GM18508 (cell line): ENCODE data around the gene MMEL1.

Experiments
- ATAC-seq: cut with Tn5 transposase; IDR thresholded peaks from one replicate; pipeline ENCODE4 v1.9.1; 2021; ENCODE audit warnings: moderate number of reproducible peaks; ENCODE audit not compliant: insufficient read depth, unreplicated experiment

Gene MMEL1

DNA sequence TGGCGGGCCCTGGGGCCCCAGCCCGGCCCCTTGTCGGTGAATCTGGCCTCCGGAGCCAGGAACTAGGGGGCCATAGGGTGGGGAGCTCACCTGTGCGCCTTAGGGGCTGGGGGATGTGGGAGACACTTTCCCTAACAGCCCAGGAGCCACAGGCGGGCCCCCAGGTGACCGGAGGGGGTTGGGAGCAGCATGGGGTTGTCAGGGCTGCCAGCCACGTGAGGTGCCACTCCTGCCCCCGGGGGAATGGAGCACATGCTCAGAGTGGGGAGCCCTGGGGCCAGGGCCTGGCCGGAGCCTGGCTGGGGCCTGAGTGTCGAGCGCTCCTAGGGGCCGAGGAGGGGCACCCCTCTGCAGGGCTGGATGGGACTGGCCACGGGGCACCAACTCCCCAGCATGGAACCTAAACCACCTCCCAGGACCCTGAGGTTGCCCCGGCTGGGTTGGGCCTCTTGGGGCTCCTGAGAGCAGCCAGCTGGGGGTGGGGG is 26.4 kb downstream of the MMEL1 start:
- ATAC-seq = no peak

DNA sequence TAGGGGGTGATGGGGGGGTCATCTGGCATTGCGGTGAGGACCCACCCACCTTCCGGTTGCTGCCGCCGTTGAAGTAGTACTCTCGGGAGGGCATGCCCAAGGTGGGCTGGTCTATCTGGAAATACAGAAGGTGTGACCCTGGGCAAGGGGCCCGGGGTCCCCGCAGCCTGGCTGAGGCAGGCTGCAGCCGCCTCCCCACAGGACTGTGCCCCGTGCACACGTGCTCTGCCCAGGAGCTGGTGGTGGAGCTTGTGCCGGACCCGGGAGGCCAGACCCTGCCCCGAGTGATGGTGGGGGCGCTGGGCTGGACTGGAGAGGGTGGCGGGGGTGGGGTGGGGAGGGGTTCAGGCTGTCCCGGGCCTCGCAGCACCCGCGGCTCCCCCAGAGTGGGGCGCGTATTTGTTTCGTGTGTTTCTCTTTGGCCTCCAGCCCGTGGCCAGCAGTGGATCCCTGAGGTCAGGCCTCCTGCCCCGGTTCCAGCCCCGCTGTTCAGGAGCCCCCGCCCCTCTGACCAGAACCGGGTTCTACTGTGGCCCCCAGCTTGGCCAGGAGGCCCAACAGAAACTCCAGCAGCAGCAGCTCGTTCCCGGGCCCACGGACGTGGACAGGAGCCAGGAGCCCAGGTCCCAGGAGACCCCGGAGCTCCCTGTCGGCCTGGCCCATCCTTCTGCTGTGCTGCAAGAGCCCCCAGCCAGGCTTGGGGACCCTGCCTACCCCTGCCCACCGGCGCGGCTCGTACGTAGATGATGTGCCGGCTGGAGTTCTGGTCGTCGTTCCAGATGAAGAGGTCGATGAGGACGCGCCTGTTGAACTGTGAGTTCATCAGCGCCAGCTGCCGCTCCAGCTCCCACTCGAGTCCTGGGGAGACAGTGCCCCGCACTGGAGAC is 27.1 kb downstream of the MMEL1 start:
- ATAC-seq = no peak

DNA sequence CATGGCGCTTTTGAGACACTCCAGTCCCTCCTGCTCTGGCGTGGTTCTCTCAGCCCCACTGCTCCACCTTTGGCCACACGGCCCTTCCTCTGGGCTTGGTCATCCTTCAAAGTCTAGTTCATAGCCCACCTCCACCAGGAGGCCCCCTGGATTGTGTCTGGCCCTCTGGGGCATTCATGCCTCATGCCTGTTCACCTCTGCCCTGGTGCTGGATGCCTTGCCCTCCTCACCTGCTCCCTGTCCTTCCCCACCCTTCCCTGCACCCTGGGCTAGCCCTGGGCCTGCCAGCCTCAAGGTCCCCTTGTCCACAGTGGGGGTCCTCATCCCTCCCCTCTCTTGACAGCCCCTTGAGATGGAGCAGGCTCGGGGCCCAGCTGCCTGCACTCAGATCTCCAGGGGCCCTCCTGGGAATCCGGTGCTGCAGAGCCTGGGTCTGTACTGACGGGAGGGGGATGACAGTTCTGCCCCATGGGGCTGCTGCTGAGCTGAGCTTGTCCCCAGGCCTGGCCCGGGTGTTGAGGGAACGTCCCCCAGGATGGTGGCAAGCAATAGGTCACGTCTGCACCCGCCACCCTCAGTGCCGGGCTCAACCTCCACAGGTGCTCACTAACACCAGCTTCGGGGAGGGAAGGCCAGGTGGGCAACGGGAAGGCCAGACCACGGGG is 27.8 kb downstream of the MMEL1 start:
- no peak for ATAC-seq

DNA sequence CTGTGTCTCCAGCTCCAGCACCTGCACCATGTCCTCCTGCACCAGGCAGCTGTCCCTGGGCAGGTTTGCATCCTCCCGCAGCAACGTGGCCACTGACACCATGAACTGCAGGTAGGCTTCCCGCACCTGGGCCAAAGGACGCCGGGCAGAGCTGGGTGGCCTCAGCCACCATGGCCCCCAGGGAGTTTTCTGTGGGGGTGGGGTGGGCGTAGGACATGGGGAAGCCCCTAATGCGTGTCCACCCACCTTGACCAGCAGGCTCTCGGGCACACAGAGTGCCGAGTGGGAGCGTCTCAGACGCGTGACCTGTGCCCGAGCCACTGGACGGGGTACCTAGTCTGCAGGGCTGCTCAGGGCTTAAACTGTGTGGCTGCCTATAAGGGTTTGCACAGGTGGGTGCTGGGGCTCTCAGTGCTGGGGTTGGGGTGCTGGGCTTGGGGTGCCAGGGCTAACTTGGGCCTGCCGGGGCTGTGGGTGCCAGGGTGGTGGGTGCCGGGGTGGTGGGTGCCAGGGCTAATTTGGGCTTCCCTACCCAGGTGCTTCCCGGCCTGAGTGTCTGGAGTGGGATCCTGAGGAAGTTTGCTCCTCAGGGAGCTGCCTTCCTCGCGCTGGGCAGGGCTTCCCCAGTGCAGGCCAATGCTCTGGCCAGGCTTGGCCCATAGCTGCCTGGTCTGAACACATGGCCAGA is 28.5 kb downstream of the MMEL1 start:
- no peak for ATAC-seq

DNA sequence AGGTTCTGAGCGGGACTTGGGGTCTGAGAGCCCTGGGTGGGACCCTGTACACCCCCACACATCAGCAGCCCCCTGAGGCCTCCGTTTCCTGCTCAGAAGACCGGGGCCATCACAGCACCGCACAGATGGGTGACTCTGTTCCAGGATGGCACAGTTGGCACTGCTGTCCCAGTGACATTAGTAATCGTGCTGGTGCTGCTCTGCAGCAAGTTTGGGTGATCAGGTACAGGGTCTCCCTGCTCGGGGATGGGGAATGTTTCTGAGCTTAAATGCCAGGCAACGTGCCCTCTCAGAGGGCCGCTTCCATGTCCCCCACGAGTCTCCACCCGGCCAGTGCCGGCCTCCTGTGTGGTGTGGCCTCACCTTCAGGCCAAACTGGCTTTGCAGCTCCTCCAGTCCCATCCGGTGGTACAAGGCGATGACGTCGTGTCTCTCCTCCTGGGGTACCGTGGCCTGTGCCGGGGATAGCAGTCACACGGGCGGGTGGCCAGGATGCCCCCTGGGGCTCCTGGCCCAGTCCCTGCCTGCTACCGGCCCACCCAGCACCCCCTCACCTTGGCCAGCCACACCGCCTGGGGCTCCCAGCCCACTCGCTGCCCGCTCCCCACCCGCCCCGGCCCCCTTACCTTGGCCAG is 29.2 kb downstream of the MMEL1 start:
- ATAC-seq = no peak

DNA sequence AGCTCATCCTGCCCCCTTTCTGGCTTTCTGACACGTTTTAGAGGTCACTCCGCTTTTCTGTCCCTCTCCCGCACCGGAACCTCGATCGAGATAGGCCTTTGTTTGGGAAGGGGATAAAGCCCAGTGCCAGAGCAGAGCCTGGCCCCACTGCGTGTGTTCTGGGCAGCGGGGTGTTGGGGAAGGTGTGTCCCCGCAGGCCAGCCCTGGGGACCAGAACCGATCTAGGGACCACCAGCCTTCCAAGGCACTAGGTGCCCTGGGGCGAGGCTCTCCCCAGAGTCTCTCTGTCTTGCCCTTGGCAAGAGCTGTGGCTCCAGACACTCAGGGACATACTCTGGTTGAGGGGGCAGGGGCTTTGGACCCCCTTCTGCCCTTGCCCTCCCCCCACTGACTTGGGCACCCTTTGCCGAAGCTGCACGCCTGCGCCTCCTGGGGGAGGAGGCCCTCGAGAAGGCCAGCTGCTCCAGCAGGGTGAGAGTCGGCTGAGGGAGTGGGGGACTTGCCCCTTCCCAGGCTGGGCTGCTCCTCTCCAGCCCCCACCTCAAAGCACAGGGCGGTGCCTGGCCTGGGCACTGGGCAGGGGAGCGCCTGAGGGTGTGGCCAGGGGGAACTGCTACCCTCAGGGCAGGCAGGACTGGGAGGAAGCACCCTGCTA is 29.8 kb downstream of the MMEL1 start:
- ATAC-seq = no peak

DNA sequence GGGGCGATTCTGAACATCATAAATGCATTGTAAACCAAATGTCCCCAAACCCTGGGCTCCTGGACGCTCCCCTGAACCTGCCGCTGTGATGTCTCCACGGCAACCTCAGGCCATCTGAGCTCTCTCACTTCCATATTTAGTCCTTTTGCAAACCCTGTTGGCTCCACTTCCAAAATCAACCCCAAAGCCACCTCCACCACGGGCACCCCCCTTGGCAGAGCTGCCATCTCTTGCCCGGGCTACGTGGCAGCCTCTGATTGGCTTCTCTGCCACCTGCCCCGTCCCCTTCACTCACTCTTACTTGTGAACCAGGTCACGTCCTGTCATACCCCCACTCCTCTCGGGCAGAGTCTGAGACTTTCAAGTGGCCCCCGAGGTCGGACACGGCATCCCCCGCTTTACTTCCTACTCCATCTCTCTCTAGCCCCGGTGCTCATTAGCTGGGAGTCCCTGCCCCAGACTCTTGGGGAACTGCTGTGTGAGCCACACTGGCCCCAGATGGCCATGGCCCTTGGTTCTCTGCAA is 30.4 kb downstream of the MMEL1 start:
- ATAC-seq = no peak

DNA sequence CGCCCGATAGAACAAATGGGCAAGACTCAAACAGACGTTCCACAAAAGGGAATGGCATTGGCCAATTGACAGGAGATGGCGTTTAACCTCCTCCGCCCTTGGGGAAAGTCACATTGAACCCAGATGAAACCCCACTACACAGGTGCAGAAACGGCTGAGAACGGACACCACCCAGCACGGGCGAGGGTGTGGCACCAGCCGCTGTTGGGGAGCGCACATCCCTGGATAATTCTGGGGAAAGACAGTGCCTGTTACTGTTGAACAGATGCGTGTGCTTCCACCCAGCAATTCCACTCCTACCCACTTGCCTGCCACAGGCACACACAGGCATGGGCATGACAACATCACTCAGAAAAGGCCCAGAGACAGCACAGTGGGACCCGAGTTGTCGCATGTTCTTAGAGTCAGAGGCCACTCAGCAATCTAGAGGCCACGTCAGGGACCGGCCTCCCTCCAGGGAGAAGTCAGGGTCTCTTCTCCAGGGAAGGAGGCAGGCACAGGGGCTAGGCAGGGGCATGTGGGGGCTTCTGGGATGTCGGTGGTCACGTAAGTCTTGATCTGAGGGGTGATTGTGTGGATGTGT is 31.0 kb downstream of the MMEL1 start:
- no peak for ATAC-seq

DNA sequence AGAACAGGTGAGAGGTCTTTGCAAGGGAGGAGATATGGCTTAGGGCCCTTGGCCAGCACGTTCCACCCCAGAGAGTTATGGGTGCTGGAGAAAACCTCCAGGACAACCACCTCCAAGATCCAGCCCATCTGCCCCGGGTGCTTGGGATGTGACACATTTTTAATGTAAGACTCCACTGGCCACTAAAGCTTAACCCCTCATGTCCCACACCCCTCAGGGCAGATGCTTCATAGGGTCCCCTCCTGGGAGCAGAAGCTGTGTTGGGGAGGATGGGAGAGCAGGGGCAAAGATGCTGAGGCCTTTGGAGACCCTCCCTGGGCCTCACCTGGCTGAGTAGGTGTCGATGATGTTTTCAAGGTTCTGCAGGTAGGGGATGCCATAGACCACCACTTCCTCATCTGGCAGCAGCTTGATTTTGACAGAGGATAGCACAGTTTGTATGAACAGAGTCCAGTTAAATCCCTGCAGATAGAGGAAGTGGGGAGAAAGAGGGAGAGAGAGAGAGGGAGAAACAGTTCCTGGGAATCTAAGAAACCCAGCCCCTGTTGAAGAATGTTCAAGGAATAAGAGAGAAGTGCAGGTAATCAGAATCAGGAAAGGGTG is 34.4 kb downstream of the MMEL1 start:
- ATAC-seq = no peak

DNA sequence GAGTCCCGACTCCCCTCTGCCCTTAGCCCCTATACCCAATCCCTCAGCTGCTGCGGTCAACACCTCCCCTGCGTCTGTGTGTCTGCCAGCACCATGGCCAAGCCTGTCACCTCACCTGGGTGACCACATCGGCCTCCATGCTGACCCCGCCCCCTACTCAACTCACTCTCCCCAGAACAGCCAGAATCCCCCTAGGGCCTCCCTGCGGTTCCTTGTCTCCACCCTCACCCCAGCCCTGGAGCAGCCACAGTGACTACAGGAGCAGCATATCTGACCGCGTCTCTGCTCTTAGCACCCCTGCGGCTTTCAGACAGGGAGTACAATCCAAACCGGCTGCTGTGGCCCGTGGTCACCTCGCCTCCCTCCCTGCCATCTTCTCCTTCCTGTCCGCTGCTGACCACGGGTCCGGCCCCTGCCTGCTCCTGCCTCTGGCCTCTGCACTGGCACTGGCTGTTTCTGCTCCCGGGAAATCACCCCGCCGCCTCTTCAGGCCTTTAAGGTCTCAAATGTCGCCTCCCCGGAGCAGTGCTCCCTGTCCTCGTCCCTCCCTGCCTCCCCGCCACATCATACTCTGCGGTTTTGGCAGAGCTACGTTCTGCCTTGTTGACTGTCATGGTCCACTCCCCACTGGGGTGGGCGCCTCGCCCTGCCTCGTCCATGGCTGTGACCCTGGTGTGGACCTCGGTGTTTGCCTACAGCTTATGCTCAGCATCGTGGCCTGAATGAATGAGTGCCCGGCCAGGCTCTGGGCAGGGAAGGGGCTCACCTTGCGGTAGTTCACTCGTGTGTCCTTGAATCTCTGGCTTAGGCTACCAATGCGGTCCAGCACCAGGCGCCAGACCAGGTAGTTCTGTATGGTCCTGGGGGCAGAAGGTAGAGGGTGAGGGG is 35.1 kb downstream of the MMEL1 start:
- ATAC-seq = no peak

DNA sequence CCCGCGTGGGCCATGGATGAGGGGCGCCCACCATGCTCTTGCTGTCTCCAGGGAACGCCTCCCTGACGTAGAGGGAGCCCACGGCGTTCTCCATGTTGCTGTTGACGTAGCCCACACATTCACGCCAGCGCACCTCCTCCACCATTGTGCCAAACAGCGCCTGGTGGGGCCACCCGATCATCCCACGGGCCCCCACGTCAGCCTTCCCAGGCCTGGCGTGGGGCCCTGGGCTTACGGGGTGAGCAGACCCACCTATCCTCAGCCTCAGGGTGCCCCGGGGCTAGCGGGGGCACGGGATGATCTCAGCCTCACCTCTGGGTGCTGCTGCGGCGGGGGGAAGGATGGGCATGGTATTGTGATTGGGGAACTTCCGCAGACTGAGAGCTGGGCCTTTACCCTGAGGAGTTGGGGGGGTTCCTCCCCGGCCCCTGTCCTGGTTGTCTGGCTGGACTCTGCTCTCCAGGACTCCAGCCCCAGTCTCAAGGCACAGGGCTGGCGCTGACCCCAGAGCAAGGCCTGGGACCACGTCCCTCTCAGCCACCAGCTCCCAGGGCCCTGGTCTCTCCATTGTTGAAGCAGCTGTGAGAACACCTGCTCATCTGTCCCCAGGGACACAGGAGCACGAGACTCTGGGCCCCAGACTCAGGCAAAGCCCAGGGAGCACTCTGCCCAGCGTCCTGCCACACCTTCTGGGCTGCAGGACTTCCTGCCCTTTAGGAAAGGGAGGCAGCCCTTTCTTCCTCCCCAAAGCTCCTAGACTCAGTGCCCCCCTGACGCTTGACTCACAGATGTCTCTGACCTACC is 36.1 kb downstream of the MMEL1 start:
- no peak for ATAC-seq

DNA sequence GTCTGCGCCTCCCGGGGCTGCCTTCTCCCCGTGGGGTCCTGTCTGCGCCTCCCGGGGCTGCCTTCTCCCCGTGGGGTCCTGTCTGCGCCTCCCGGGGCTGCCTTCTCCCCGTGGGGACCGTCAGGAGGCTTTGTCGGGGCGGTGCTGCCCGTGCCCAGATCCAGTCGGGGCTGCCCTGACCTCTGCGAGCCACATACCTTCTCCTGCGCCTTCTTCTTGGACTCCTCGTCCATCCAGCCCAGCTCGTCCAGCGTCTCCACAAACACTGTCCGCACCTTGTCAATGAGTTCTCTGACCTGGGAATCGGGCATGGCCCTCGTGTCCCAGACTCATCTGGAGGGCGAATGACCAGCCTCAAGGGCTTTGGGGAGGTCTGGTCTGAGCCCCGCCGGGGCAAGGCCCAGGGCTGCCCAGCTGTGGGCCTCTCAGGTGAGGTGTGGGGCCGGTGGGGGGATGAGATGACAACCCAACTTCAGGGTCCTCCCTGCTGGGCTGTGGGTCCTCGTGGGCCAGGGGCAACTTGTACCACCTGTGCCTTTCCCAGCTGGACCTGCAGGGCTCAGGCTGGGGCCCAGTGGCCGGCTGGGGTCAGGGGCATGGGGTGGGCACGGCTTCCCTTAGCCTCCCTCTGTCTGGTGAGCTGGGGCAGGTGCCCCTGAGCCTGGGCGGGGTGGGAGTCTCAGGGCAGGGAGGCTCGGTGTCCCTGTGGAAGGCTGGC is 36.8 kb downstream of the MMEL1 start:
- ATAC-seq = no peak

DNA sequence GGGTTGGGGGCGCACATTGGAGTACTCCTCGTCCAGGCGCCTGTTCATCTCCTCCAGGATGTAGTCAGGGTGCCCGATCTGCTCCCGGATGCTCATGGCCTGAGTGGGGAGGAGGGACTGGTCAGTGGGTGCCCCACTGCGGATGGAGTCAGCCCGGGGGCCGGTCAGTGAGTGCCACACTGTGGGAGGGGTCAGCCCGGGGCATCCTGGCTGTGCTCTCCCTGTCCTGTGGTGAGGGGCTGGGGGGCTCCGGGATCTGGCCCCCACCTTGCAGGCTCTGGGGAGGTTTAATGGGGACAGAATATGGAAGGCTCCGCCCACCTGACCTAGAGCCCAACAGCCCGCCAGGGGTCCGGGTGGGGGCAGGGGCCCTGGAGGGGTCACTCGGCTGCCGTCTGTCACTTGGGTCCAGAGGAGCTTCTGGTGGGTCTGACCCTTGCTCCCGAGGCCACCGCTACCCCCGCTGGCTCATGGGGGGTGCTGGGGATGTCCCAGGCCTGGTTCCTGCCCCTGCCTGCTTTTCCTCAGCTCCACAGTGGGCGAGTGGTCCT is 37.5 kb downstream of the MMEL1 start:
- no peak for ATAC-seq

DNA sequence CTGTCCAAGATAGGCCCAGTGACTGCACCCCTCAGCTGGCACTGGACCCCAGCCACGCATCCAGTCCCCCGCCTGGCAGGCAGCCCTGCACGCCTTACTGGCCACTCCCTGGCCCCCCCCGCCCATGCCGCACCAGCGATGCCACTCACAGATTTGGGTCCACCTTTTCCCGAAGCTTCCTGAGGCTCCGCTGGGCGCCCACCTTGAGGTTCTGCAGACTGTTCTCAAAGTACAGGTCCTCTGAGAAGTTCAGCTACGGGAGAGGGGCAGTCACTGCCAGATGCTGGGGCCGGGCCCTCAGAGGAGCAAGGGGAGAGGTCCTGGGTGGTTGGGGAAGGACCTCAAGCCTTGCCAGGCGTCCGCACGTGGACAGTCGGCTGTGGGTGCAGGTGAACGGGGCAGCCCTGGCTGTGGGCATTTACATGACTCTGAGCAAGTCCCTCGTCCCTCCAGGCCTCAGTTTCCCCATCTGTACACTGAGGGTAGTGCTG is 38.1 kb downstream of the MMEL1 start:
- no peak for ATAC-seq

DNA sequence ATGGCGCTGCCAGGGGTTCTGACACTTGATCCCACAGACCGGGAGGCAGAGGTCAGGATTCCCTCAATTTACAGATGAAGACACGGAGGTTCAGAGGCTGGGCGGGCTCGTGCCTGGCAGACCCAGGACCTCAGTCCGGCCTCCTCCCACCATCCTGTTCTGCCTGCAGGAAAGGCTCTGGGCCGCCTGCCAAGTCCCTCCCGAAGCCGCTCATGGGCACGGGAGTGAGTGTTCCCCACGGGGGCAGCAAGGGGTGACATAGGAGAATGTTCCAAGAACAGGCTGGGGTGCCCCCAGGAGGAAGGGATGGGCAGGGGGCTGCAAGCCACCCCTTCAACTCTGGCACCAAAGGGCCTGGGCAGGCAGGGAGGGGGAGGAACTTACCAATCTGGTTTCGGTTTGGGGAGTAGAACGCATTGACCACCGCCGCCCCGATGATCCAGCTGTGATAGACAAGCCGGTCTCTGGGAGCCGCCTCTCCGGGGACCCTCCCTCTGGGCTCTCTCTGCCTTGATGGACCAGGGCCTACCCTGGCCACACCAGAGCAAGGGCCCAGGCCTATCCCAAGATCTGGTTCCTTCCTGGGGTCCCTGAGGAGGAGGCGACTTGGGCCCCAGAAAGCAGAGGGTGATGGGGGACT is 38.7 kb downstream of the MMEL1 start:
- ATAC-seq = no peak
